ENCODE results near the gene BRD7.

- TF ChIP-seq FOXS1 (CRISPR knock-in tag; IDR thresholded peaks at IDR 0.05) (no peak), HES2 (IDR thresholded peaks at IDR 0.05) (no peak), RAD21 (conservative IDR thresholded peaks at IDR 0.05 in 1 of 2, IDR thresholded peaks at IDR 0.05 in 1 of 2) (no peak), EP300 (IDR thresholded peaks at IDR 0.05) (no peak)
- TF ChIP-seq, protein P1, sequence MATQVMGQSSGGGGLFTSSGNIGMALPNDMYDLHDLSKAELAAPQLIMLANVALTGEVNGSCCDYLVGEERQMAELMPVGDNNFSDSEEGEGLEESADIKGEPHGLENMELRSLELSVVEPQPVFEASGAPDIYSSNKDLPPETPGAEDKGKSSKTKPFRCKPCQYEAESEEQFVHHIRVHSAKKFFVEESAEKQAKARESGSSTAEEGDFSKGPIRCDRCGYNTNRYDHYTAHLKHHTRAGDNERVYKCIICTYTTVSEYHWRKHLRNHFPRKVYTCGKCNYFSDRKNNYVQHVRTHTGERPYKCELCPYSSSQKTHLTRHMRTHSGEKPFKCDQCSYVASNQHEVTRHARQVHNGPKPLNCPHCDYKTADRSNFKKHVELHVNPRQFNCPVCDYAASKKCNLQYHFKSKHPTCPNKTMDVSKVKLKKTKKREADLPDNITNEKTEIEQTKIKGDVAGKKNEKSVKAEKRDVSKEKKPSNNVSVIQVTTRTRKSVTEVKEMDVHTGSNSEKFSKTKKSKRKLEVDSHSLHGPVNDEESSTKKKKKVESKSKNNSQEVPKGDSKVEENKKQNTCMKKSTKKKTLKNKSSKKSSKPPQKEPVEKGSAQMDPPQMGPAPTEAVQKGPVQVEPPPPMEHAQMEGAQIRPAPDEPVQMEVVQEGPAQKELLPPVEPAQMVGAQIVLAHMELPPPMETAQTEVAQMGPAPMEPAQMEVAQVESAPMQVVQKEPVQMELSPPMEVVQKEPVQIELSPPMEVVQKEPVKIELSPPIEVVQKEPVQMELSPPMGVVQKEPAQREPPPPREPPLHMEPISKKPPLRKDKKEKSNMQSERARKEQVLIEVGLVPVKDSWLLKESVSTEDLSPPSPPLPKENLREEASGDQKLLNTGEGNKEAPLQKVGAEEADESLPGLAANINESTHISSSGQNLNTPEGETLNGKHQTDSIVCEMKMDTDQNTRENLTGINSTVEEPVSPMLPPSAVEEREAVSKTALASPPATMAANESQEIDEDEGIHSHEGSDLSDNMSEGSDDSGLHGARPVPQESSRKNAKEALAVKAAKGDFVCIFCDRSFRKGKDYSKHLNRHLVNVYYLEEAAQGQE (IDR thresholded peaks at IDR 0.05) = no peak
- TF ChIP-seq, protein P2, sequence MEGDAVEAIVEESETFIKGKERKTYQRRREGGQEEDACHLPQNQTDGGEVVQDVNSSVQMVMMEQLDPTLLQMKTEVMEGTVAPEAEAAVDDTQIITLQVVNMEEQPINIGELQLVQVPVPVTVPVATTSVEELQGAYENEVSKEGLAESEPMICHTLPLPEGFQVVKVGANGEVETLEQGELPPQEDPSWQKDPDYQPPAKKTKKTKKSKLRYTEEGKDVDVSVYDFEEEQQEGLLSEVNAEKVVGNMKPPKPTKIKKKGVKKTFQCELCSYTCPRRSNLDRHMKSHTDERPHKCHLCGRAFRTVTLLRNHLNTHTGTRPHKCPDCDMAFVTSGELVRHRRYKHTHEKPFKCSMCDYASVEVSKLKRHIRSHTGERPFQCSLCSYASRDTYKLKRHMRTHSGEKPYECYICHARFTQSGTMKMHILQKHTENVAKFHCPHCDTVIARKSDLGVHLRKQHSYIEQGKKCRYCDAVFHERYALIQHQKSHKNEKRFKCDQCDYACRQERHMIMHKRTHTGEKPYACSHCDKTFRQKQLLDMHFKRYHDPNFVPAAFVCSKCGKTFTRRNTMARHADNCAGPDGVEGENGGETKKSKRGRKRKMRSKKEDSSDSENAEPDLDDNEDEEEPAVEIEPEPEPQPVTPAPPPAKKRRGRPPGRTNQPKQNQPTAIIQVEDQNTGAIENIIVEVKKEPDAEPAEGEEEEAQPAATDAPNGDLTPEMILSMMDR (IDR thresholded peaks at IDR 0.05) = no peak
- TF ChIP-seq, protein P3, sequence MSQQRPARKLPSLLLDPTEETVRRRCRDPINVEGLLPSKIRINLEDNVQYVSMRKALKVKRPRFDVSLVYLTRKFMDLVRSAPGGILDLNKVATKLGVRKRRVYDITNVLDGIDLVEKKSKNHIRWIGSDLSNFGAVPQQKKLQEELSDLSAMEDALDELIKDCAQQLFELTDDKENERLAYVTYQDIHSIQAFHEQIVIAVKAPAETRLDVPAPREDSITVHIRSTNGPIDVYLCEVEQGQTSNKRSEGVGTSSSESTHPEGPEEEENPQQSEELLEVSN (IDR thresholded peaks at IDR 0.05; ENCODE audit: borderline replicate concordance, low read depth) = no peak
Measured at GRCh38 chr16:50302472-50303005, 66.2 kb downstream of the BRD7 start.

All from A549 (cell line).